Measurements from ENCODE around the gene MKLN1. TPM values are rescaled to one million over a fixed set of nuclear protein-coding genes. Genes with fewer than 3 reads are reported as not detected.

The MKLN1 gene
- total and polyA plus RNA-seq, 12 donors, result 9.5 to 48.2 (median 41.1) TPM

GRCh38 chr7:131284702-131285419 is 42.8 kb upstream of the MKLN1 start:
- 79% methylated on average over 13 of the region's 13 CpGs for WGBS, 2 donors
- peak in 7 of 8 donors; percentile 54 to 78 (median 72) for ATAC-seq
- peak overlapping the region; percentile 17 to 81 (median 71) for H3K27ac ChIP-seq
- TF ChIP-seq CTCF (IDR thresholded peaks at IDR 0.05), result no peak
- H3K4me3 ChIP-seq, result no peak overlapping the region
- intact Hi-C loops (cut with DNase I), result no loop called here
- H3K4me1 ChIP-seq, result peaks cover 10 to 26% (median 21%) of the 10 kb centered on the region in 9 donors
- no peaks in the 10 kb centered on the region for H3K27me3 ChIP-seq
- peaks cover 0 to 7% (median 0%) of the 10 kb centered on the region in 11 donors for H3K9me3 ChIP-seq
- peak in 1 of 2 donors; percentile 48 for DNase-seq
- no peaks in the 10 kb centered on the region for H3K36me3 ChIP-seq

- no peak overlapping the region for H3K4me3 ChIP-seq
- peaks cover 10 to 26% (median 21%) of the 10 kb centered on the region in 9 donors for H3K4me1 ChIP-seq
- peak in 7 of 8 donors; percentile 74 to 92 (median 77) for ATAC-seq
- 64 to 73% methylated on average over 3 of the region's 3 CpGs for WGBS, 2 donors
- H3K36me3 ChIP-seq, result no peaks in the 10 kb centered on the region
- H3K9me3 ChIP-seq, result peaks cover 0 to under 1% (median 0%) of the 10 kb centered on the region in 11 donors
- DNase-seq, result peak in 1 of 2 donors; percentile 39
- TF ChIP-seq CTCF (IDR thresholded peaks at IDR 0.05), result no peak
- intact Hi-C loops (cut with DNase I), result no loop called here
- H3K27me3 ChIP-seq, result no peaks in the 10 kb centered on the region
- peak overlapping the region in 9 of 10 donors; percentile 62 to 81 (median 73) for H3K27ac ChIP-seq
These were observed 42.1 kb upstream of the MKLN1 start for GRCh38 chr7:131285556-131285955.

GRCh38 chr7:131288450-131288849 is 39.2 kb upstream of the MKLN1 start:
- peak overlapping the region in 8 of 10 donors; percentile 11 to 69 (median 48) for H3K27ac ChIP-seq
- no peak for TF ChIP-seq CTCF (IDR thresholded peaks at IDR 0.05)
- H3K4me1 ChIP-seq, result peaks cover 14 to 44% (median 33%) of the 10 kb centered on the region in 9 donors
- 74 to 76% methylated on average over 4 of the region's 4 CpGs for WGBS, 2 donors
- DNase-seq, result peak; percentile 20 to 32
- H3K36me3 ChIP-seq, result no peaks in the 10 kb centered on the region
- intact Hi-C loops (cut with DNase I), result no loop called here
- H3K27me3 ChIP-seq, result no peaks in the 10 kb centered on the region
- H3K4me3 ChIP-seq, result no peak overlapping the region
- ATAC-seq, result peak in 6 of 8 donors; percentile 62 to 86 (median 79)
- H3K9me3 ChIP-seq, result no peaks in the 10 kb centered on the region

GRCh38 chr7:131289051-131289450 is 38.6 kb upstream of the MKLN1 start:
- H3K4me1 ChIP-seq, result peaks cover 14 to 46% (median 34%) of the 10 kb centered on the region in 9 donors
- no peaks in the 10 kb centered on the region for H3K27me3 ChIP-seq
- H3K27ac ChIP-seq, result peak overlapping the region in 7 of 10 donors; percentile 11 to 69 (median 56)
- DNase-seq, result no peak
- no peaks in the 10 kb centered on the region for H3K9me3 ChIP-seq
- TF ChIP-seq CTCF (IDR thresholded peaks at IDR 0.05), result no peak
- no peaks in the 10 kb centered on the region for H3K36me3 ChIP-seq
- intact Hi-C loops (cut with DNase I), result no loop called here
- no peak overlapping the region for H3K4me3 ChIP-seq
- WGBS, 2 donors, result 96 to 98% methylated on average over 5 of the region's 5 CpGs
- no peak for ATAC-seq
